Activated effector memory CD4-positive, alpha-beta T cell treated with anti-CD3 and anti-CD28 coated beads, Interleukin-2, amount 50 U/mL, for 16 hours (primary cell): ENCODE measurements around the gene STPG2.
"Not testable (repeated sequence)": the region's sequence is repeated elsewhere in the genome, so short reads cannot be mapped to it uniquely, and the experiment has no call there.

Experiments
- DNase-seq: peaks from one replicate; pipeline ENCODE4 v3.0.0-alpha.2; 2020

Gene STPG2

DNA sequence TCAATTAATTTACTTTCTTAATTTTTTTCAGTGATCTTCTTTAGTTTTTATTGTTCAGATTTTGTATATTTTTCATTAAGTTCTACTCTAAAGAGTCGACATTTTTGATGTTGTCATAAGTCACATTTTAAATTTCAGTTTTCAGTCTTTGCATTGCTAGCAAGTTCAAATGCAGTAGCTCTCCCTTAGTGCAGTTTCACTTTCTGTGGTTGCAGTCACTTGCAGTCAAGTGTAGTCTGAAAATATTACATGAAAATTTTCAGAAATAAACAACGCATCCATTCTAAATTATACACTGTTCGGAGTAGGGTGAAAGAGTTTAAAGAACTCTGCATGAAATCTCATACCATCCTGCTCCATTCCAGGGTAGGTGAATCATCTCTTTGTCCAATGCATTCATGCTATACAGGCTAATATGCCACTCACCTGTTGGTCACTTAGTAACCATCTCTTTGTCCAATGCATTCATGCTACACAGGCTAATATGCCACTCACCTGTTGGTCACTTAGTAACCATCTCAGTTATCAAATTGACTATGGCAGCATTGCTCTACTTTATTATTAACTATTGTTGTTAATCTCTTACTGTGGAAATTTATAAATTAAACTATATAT, 356.9 kb downstream of the STPG2 start:
- no peak for DNase-seq

DNA sequence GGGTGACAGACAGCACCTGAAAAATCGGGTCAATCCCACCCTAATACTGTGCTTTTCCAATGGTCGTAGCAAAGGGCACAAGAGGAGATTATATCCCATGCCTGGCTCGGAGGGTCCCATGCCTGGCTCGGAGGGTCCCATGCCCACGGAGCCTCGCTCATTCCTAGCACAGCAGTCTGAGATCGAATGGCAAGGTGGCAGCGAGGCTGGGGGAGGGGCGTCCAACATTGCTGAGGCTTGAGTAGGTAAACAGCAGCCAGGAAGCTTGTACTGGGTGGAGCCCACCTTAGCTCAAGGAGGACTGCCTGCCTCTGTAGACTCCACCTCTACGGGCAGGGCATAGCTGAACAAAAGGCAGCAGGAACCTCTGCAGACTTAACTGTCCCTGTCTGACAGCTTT, 365.1 kb downstream of the STPG2 start:
- DNase-seq: no peak

DNA sequence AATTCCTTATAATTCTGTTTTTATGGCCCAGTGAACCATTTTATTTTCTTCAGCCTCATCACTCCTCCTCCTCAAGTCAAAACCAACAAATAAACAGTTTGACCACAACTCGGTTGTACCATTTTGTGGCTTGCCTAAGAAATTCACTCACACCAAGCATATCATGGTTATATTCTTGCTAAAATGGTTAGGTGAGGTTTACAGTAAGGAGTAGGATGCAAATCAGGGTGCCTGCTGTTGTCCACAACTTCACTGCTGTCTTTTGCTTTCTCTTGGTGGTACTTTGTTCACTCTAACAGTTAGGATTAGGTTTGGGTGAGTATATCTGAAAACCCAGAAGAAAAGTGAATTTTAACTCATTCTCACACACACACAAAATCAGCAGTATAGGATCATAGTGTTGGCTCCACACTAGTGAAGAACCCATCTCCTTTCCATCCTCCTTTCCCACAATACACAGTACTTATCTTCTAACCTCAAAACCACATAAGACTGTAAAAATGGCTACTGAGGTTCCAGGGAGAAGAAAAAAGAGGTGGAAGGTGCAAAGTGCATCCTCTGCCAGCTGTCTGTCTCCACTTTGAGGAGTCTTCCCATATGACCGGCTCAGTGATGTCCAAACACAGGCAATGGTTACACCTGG, 368.8 kb downstream of the STPG2 start:
- no peak for DNase-seq

DNA sequence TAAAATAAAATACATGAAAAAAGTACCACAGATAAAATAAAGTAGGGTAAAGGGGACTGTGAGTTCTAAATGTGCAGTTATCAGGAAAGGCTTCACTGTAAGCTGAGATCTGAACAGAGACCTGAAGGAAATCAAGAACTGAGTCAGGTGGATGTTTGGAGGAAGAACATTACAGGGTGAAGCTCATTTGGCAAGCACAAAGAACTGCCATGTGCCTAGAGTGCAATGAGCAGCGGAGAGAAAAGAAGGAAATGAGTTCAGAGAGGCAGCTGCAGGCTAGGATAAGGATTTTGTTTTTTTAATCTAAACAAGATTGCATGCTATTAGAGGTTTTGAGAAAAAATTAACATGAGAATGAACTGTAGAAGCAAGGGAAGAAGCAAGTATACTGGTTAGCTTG, 373.1 kb downstream of the STPG2 start:
- DNase-seq: no peak

DNA sequence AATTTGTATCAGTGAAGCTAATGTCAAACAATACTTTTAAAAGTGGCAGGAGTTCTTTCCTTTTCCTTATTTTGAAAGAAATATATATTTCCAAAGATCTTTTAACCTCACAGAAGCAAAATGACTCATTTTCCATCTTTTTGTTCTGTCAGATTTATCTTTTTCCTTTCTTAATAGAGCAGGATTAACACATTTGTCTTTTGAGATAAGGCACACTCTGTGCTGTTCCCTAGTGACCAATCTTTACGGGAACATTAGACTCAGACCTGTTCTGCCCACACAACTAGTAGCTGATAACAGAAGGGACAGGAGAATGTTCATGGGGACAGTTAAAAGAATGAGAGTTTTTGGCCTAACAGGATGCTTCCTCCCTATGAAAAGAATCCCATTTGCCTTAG, 381.2 kb downstream of the STPG2 start:
- no peak for DNase-seq

DNA sequence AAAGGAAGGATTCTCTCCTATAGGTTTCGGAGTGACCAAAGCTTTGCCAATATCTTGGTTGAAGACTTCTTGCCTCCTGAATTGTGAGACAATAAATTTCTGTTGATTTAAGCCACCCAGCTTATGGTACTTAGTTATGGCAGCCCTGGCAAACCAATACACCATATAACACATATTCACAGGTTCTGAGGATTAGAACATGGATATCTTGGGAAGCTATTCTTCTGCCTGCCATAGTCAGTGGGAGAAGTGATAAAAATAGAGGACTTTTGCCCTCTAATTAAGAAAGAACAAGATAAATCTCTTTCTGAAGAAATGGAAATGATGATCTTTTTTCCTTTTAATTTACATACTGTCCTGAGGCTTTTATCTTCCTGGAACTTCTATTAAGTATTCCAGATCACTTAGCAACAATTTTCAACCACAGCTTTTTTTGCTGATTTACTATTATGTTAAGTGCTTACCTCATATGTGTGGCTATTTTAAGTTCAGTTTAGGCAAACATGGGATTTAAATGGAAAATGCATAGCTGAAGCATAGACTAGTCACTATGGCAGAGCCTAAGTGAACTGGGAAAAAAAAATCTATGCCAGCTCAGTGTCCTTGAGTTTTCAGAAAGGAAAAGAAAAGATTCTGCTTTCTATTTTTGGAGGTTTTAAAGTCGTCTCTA, 381.7 kb downstream of the STPG2 start:
- no peak for DNase-seq

DNA sequence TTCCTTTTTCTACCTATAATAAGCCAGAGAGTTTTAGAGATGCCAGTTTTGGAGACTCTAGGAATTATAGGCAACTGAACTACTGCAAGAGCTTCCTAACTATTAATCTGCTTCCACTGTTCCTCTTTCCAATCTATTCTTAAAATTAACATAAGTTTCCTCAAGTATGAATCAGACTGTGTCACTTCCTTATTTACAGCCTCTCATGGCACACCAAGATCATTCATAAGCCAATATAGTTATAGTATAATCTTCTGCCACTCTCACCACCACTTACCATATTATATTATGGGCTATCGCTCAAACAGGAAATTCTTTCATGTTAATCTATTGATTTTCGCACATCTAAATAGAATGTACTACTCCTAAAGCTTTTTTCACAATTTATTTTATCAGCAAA, 383.5 kb downstream of the STPG2 start:
- DNase-seq: no peak

DNA sequence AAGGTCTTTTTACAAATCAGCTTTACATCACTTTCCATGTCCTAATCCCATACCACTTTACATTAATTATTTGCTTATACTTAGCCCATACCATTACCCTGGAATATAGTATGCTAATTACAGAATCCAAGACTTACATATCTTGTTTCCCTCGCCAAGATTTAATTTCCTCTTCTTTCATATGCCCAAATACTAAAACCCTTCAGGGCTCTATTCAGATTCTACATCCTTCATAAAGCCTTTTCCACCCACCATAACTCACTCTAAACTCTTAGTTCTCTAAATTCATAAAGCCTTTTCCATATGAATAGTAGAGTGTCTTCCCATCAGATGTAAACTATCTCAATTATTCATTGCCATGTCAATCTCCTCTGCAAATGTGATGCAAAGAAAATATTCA, 390.7 kb downstream of the STPG2 start:
- DNase-seq: no peak

DNA sequence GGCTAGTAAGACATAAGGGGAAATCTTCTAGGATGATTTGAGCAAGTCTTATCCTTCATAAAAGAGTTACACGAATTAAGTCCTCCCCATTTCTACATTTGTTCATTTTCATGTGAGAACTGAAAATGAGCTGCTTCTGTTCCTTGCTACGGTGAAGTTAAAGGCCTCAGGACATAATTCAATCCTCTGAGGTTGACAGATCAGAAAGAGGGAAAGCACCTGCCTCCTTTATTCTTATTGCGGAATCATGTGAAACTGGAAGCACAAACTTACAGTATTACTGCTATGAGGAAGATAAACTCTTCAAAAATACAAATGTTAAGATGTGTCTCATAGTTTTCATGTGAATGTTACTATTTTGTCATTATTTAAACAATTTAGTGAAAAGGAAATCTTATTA, 395.3 kb downstream of the STPG2 start:
- no peak for DNase-seq

DNA sequence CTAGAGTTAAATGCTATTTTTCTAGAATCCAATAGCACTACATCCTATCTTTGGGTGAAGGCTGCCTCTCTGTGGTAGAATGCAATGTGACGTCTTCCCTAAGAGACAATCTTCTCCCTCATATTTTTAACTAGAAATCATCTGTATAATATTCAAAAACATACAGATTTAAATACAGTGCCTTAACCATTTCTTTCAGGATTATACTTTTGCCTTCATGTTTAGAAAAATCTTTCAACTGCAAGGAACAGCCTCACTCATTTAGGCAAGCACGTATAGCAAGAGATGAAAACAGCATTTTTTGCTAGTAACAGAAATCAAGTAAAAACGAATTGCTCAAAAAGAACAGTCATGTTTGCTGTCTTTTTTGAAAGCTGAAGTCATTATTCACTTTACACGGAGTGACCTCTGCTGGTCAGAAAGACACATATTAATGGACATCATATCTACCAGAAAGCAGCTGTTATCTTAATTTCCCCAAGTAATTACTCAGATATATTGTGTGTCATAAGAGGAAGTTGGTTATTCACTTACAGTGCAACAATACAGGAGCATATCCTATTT, 422.3 kb downstream of the STPG2 start:
- no peak for DNase-seq

DNA sequence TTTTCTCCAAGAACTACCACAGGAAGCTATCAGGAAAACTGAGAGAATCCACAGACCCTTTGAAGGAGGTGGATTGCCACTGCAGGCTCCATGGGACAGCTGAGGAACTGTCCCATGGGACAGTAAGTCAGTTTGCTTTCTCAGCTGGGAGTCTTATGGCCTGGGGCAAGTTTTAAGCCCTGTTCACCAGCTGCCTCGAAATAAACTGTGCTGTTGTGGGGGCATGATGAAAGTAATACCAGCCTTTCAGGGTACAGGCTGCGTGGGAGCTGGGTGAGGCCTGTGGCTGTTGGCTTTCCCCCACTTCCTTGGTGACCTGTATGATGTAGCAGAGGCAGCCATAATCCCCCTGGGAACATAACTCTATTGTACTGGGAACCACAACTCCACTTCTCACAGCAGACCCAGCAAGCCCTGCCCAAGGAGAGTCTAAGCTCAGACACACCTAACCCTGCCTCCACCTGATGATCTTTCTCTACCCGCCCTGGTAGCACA, 452.1 kb downstream of the STPG2 start:
- DNase-seq: no peak

DNA sequence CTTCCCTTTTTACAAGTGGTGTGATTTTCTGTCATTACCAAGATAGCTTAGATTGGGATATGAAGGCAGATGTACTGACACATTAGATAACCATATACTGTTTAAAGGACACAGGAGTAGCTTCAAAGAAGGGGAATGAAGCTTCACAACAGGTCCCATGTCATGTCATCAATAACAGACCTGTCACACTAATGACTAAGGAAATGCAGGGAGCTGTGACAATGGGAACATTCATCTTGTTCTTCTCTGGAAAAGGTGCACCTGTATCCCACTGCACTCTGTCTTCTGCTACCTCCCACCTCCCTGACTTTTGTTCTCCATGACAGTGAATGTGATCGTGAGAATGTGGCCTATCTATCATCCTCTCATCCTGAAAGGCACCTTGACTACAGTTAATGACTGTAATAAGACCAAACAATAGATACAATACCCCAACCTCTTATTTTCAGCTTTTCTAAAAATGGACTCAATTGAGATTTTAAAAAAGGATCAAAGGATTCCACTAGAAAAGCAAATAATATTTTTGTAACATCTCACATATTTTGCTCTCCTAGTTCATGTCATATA, 472.5 kb downstream of the STPG2 start:
- DNase-seq: no peak

DNA sequence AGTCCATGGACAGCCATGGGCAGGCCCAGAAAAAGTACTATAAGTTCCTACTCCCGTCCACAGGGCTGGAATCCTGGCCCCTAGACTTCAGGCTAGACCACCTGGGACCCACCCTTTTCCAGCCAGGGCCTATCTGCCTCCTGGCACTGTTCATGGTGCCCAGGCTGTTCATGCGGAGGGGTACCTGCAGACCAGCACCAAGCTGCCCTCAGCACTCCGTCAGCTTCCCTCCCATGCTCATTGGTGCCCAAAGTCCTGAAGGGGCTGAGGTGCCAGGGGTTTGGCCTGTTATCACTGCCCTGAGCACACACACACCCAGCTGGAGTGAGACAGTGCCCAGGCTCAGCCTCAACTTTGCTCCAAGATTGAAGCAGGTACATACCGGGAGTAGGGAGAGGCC, 477.7 kb downstream of the STPG2 start:
- DNase-seq: no peak

DNA sequence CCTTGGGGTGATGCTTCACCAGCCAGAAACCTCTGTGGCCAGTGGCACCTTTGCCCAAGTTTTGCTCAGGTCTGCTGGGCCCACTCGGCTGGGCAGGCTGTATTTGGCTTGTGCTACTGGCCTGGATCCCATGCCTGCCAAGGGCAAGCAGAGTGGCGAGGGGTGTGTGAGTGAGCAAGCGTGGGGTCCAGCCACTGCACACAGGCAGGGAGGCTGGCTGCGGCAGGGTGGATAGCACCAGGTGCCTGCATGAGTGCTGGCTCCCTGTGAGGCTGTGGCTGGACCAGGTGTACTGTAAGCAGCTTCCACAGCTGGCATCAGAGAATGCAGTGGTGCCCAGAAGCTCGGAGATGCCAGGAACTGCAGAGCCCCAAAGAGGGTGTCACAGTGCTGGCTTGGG, 478.5 kb downstream of the STPG2 start:
- DNase-seq: no peak

DNA sequence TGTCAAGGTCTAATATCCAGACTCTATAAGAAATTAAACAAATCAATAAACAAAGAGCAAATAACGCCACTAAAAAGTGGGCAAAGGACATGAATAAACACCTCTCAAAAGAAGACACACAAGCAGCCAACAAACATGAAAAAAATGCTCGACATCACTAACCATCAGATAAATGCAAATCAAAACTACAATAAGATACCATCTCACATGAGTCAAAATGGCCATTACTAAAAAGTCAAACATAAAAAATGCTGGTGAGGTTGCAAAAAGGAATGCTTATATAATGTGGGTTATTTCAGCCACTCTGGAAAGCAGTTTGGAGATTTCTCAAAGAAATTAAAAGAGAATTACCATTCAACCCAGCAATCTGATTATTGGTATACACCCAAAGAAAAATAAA, 481.1 kb downstream of the STPG2 start:
- no peak for DNase-seq

DNA sequence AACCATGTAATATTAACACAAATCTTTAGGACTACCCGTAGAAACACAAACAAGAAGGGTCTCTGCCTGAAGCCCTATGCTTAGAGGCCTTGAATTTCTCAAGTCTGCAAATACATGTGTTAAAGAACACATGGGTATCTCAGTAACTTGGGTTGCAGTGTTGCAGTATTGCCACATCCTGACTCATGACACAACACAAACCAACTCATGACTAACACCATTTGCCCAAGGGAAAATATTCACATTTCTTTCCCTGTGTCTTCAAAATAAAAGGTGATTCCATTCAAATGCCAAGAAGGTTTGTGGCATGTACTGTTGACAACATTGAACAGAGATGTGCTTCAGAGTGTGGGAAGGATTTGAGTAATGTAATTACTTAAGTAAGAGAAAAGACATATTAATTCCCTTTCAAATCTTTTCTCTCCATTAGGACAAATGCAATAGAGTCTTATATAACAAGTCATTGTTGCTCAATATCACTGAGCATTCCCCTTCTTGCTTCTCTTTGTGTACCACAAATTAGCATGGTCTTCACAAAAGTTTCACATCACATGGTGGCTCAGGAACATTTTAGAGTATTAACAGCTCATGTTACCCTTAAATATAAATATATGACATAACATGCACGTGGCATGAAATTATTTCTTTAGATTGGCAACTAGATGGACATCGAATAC, 487.1 kb downstream of the STPG2 start:
- DNase-seq: no peak

DNA sequence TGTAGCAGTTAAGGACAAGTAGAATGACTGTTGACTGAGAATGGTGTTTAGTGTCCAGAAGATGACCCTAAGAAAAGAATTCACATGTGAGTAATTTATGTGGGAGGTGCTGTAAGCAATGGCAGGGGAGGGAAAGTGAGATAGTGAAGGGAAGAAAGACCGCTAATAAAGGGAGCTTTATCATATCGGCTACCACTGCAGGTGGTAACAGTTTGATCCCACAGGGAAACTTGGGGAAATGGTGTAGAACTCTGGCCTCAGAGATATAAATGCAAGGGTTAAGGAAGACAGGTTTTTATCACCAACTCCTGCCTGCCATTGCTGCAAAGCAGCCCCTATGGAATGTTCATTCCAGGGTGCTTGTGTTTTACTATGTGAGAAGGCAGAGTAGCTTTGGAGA, 489.6 kb downstream of the STPG2 start:
- no peak for DNase-seq

DNA sequence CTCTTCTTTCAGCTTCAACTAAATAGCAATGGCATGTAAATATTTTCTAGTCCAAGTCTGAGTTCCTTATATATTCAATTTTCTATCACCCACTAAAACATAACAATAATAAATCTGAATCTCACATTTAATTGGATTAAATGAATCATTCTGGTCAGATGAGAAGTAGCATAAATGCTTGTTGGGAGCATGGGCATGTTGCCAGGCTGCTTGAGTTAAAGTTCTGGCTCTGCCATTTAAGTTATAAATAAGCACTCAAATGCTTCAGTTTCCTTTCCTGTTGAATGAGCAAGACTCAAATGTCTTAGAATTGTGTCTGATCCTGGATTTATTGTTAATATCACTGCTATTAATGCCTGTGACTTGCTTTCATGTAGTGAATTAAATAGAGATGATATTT, 496.3 kb downstream of the STPG2 start:
- DNase-seq: no peak

DNA sequence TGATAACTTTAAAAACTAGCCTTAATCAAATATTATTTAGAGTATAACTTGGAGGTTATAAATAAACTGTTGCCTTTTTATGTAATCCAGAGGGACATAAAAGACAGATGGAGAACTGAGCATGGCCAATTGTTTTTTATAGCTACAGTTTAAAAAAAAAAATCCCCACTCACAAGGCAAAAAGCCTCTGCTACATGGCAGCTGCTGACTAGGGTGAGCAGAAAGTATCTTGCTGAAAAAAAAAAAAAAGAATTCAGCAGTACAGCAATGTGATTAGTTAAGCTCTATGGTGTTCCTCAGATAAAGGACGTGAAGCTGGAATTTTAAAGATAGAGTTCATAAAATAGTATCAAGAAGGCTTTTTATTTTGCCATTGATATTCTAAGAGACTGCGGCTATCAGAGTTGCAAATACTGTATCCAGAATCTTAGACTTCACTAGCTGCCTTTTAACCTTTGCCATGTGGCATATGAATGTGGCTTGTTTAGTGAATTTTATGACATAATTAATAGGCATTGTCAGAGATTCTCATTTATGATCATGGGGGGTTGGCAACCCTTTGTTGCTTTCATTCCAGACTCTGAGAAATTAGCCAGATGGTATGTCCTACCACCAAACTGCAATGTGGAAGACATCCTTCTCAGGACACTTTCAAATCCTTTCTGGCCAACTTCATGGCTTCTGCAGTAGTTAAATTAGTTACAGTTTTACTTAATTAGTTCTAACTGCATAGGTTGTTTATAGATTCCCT, 498.0 kb downstream of the STPG2 start:
- no peak for DNase-seq

DNA sequence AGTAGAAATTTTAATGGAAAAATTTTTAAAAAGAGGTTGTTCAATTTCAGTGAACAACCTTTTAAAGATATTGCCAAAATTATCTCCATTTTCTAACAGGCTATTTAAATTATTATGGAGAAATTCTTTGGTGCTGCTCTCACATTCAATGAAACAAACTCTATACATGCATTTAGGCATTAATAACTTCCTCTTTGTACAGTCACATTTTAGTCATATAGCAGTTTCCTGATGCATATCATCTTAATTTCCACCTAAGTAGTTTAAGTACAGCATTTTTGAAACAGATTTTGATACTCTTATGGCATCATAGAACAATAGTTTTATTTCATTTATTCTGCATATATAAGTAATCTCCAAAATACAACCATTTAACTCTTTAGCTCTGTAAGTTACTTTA, 500.1 kb downstream of the STPG2 start:
- no peak for DNase-seq

DNA sequence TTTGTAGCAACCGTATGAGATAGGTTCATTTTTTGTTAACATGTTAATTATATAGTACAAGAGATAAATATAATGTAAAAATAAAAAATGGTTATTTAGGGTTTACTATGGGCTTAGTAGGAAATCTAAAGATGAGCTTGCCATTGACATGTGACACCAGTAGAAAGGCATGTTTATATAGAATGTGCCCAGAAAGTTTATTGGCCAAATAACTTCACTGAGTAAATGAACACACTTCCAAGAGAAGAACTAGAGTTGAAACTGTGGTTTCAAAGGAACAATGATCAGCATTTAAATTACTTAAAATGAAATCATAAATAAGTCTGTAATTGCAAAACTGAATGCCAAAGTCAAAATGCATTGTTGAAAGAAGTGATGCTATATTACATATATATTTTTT, 503.3 kb downstream of the STPG2 start:
- DNase-seq: no peak

DNA sequence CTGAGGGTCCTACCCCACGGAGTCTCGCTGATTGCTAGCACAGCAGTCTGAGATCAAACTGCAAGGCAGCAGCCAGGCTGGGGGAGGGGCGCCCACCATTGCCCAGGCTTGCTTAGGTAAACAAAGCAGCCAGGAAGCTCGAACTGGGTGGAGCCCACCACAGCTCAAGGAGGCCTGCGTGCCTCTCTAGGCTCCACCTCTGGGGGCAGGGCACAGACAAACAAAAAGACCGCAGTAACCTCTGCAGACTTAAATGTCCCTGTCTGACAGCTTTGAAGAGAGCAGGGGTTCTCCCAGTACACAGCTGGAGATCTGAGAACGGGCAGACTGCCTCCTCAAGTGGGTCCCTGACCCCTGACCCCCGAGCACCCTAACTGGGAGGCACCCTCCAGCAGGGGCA, 509.4 kb downstream of the STPG2 start:
- DNase-seq: not testable (repeated sequence)

DNA sequence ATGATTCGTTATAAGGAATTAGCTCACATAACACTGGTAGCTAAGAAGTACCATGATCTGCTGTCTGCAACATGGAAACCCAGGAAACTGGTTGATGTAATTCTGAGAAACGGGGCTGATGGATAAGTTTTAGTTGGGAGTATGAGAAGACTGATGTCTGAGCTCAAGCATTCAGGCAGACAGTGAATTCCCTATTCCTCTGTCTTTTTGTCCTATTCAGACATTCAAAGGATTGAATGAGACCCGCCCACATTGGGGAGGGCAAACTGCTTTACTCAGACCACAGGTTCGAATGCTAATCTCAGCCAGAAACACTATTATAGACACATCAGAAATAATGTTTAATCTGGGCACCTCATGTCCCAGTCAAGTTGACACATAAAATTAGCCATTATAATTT, 515.5 kb downstream of the STPG2 start:
- DNase-seq: no peak
